Measurements from ENCODE around the gene POU6F1. TPM values are rescaled to one million over a fixed set of nuclear protein-coding genes. Genes with fewer than 3 reads are reported as not detected.

The POU6F1 gene
- total and polyA plus RNA-seq, 2 of the 8 experiments (the other 6 are each of a cell fraction or from before 2014, with no cell fraction given), result 5.6 to 8.7 TPM

DNA sequence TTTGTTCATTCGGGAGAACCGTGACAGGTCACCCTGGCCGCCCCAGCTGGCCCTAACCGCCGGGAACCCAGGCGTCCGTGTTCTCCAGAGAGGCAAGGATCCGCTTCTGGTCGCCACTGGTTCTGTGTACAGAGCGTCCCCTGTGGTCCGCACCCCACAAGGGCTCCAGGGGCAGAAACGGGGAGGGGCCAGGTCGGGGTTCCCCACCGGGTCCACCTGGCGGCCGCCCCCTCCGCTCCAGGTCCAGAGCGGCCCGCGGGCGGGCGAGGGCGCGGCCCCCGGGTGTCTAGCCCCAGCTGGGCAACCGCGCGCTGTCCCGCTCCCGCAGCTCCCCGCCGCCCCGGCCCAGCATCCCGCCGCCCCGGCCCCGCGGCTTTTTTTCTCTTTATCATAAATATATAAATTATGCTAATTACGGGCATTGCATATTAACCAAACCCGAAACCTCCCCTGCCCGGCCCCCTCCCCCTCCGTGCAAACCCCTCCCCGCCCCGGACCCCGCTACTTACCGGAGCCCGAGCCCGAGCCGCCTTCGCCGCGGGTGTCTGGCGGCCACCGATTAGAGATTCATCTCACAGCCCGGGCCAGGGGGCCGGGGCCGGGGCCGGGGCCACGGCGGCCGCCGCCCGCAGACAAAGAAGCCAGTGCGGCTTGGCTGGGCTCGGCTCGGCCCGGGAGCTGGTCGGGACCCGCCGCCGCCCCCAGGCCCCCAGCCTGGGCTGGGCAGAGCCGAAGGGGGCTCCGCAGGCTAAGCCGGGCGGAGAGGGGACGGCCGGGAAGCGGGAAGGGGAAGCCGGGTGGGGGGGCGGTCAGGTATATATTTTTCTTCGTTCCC lies 512 bp downstream of the POU6F1 start (continued):
- no peak for TF ChIP-seq SP1 (IDR thresholded peaks at IDR 0.05; ENCODE audit: low read depth, low read length)
- TF ChIP-seq TAF1 (IDR thresholded peaks at IDR 0.05; ENCODE audit: low read depth, low read length), result peak; percentile 46; the same call in 1 of the 2 replicates
- no peak for TF ChIP-seq RNF2 (IDR thresholded peaks at IDR 0.05; ENCODE audit: borderline replicate concordance, low read depth, low read length, missing control alignments, poor library complexity, severe bottlenecking)
- no peak for TF ChIP-seq JUN (IDR thresholded peaks at IDR 0.05; ENCODE audit: low read depth, low read length)
- peak; percentile 11 to 39; a peak in 3 of 4 replicates for TF ChIP-seq RAD21 (IDR thresholded peaks at IDR 0.05 in 1 of 2, conservative IDR thresholded peaks at IDR 0.05 in 1 of 2; ENCODE audit: low read depth in 2 of 2, low read length in 2 of 2)
- TF ChIP-seq HDAC2 (IDR thresholded peaks at IDR 0.05; ENCODE audit: borderline replicate concordance in 1 of 2, low read depth in 2 of 2, low read length in 2 of 2), result no peak
- no peak for TF ChIP-seq MAFK (IDR thresholded peaks at IDR 0.05; ENCODE audit: low read depth, low read length)
- TF ChIP-seq SIN3A (conservative IDR thresholded peaks at IDR 0.05 in 1 of 2, IDR thresholded peaks at IDR 0.05 in 1 of 2; ENCODE audit: low read depth in 1 of 2, low read length in 2 of 2), result 0 out of 4 replicates have a peak, but pooled peaks have one; percentile 16 to 31
- peak; percentile 69; the same call in 1 of the 2 replicates for TF ChIP-seq RBBP5 (IDR thresholded peaks at IDR 0.05; ENCODE audit: borderline replicate concordance, low read depth, low read length)
- TF ChIP-seq TEAD4 (IDR thresholded peaks at IDR 0.05; ENCODE audit: low read depth, low read length), result no peak
- no peak for TF ChIP-seq CBX8 (IDR thresholded peaks at IDR 0.05; ENCODE audit: borderline replicate concordance, low read depth, low read length)
- TF ChIP-seq SIRT6 (IDR thresholded peaks at IDR 0.05; ENCODE audit: low read length), result no peak
- no peak for TF ChIP-seq CEBPB (IDR thresholded peaks at IDR 0.05; ENCODE audit: low read depth, low read length)
- TF ChIP-seq, protein P1, sequence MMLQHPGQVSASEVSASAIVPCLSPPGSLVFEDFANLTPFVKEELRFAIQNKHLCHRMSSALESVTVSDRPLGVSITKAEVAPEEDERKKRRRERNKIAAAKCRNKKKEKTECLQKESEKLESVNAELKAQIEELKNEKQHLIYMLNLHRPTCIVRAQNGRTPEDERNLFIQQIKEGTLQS (IDR thresholded peaks at IDR 0.05; ENCODE audit: insufficient read depth, low read depth, low read length), result no peak
- TF ChIP-seq, protein P2, sequence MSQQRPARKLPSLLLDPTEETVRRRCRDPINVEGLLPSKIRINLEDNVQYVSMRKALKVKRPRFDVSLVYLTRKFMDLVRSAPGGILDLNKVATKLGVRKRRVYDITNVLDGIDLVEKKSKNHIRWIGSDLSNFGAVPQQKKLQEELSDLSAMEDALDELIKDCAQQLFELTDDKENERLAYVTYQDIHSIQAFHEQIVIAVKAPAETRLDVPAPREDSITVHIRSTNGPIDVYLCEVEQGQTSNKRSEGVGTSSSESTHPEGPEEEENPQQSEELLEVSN (IDR thresholded peaks at IDR 0.05), result no peak
- TF ChIP-seq, protein P3, sequence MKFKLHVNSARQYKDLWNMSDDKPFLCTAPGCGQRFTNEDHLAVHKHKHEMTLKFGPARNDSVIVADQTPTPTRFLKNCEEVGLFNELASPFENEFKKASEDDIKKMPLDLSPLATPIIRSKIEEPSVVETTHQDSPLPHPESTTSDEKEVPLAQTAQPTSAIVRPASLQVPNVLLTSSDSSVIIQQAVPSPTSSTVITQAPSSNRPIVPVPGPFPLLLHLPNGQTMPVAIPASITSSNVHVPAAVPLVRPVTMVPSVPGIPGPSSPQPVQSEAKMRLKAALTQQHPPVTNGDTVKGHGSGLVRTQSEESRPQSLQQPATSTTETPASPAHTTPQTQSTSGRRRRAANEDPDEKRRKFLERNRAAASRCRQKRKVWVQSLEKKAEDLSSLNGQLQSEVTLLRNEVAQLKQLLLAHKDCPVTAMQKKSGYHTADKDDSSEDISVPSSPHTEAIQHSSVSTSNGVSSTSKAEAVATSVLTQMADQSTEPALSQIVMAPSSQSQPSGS (IDR thresholded peaks at IDR 0.05; ENCODE audit: low read length), result no peak
- TF ChIP-seq BACH1 (IDR thresholded peaks at IDR 0.05; ENCODE audit: low read length), result no peak
- TF ChIP-seq POU5F1 (IDR thresholded peaks at IDR 0.05; ENCODE audit: low read depth, low read length), result no peak
- TF ChIP-seq JUND (IDR thresholded peaks at IDR 0.05; ENCODE audit: low read length), result no peak
- TF ChIP-seq RXRA (IDR thresholded peaks at IDR 0.05; ENCODE audit: insufficient read depth, low read depth, low read length), result no peak

Measured in H1 (cell line).